ENCODE data around the gene PKDCC.
"Not testable (repeated sequence)": the region's sequence is repeated elsewhere in the genome, so short reads cannot be mapped to it uniquely, and the experiment has no call there.

PKDCC gene

GRCh38 chr2:42029171-42029570 lies 18.6 kb upstream of the PKDCC start:
- no peak overlapping the region for H3K27ac ChIP-seq
- no peak overlapping the region for H3K4me3 ChIP-seq

GRCh38 chr2:42029639-42030199 lies 18.1 kb upstream of the PKDCC start:
- no peak overlapping the region for H3K4me3 ChIP-seq
- H3K27ac ChIP-seq, result no peak overlapping the region

GRCh38 chr2:42030200-42030759 lies 17.5 kb upstream of the PKDCC start:
- H3K27ac ChIP-seq, result no peak overlapping the region
- no peak overlapping the region for H3K4me3 ChIP-seq

- H3K4me3 ChIP-seq, result no peak overlapping the region
- H3K27ac ChIP-seq, result no peak overlapping the region
Measured at GRCh38 chr2:42030829-42031228, 17.0 kb upstream of the PKDCC start.

- H3K4me3 ChIP-seq, result no peak overlapping the region
- H3K27ac ChIP-seq, result no peak overlapping the region
Measured at GRCh38 chr2:42031281-42032223, 16.3 kb upstream of the PKDCC start.

- Histone ChIP-seq H3K4me3 (no peak overlapping the region), H3K27ac (no peak overlapping the region)
Measured at GRCh38 chr2:42032224-42032620, 15.6 kb upstream of the PKDCC start.

- Histone ChIP-seq H3K27ac (no peak overlapping the region), H3K4me3 (no peak overlapping the region)
Measured at GRCh38 chr2:42032745-42033144, 15.1 kb upstream of the PKDCC start.

GRCh38 chr2:42034096-42034495 lies 13.7 kb upstream of the PKDCC start:
- H3K4me3 ChIP-seq, H3K27ac ChIP-seq: not testable (repeated sequence)

- Histone ChIP-seq H3K27ac (no peak overlapping the region), H3K4me3 (no peak overlapping the region)
Measured at GRCh38 chr2:42035241-42035640, 12.6 kb upstream of the PKDCC start.

GRCh38 chr2:42036413-42036812 lies 11.4 kb upstream of the PKDCC start:
- Histone ChIP-seq H3K4me3 (no peak overlapping the region), H3K27ac (no peak overlapping the region)

GRCh38 chr2:42036940-42037339 lies 10.9 kb upstream of the PKDCC start:
- Histone ChIP-seq H3K27ac (no peak overlapping the region), H3K4me3 (no peak overlapping the region)

GRCh38 chr2:42040643-42041278 lies 7.1 kb upstream of the PKDCC start:
- H3K4me3 ChIP-seq, result no peak overlapping the region
- H3K27ac ChIP-seq, result no peak overlapping the region

GRCh38 chr2:42041377-42042127 lies 6.3 kb upstream of the PKDCC start:
- Histone ChIP-seq H3K4me3 (no peak overlapping the region), H3K27ac (no peak overlapping the region)

- no peak overlapping the region for H3K4me3 ChIP-seq
- H3K27ac ChIP-seq, result no peak overlapping the region
Measured at GRCh38 chr2:42042631-42043355, 5.0 kb upstream of the PKDCC start.

GRCh38 chr2:42043789-42044394 lies 3.9 kb upstream of the PKDCC start:
- no peak overlapping the region for H3K4me3 ChIP-seq
- no peak overlapping the region for H3K27ac ChIP-seq

- H3K4me3 ChIP-seq, result no peak overlapping the region
- no peak overlapping the region for H3K27ac ChIP-seq
Measured at GRCh38 chr2:42044939-42045338, 2.9 kb upstream of the PKDCC start.

GRCh38 chr2:42045352-42045751 lies 2.5 kb upstream of the PKDCC start:
- no peak overlapping the region for H3K27ac ChIP-seq

GRCh38 chr2:42045848-42046748 lies 1.7 kb upstream of the PKDCC start:
- Histone ChIP-seq H3K4me3 (no peak overlapping the region), H3K27ac (peak overlapping the region in 2 of 21 experiments; percentile 1 to 87)

More at GRCh38 chr2:42045352-42045751, 2.5 kb upstream of the PKDCC start:
- H3K4me3 ChIP-seq, result no peak overlapping the region

All from skin epidermis (tissue), 12 donors.